ENCODE results near the gene IL25. TPM values are rescaled to one million over a fixed set of nuclear protein-coding genes. Genes with fewer than 3 reads are reported as not detected.
A peak's percentile ranks its signal among the peaks of the same experiment; 100 is the strongest.
"Not testable (repeated sequence)": the region's sequence is repeated elsewhere in the genome, so short reads cannot be mapped to it uniquely, and the experiment has no call there.

IL25 gene
- total RNA-seq, 1 donor from 2014 or later, result not detected

GRCh38 chr14:23375527-23376251 lies 3.1 kb downstream of the IL25 start:
- DNase-seq (ENCODE audit: low read depth), result no peak

GRCh38 chr14:23376482-23377197 lies 4.0 kb downstream of the IL25 start, which contains the start of gene CMTM5:
Gene CMTM5, plus strand, starts transcription at chr14:23377046. Its CDS starts 206 bp downstream, at chr14:23377252.
- no peak for DNase-seq (ENCODE audit: low read depth)

GRCh38 chr14:23377198-23377550 lies 4.6 kb downstream of the IL25 start:
- no peak for DNase-seq (ENCODE audit: low read depth)

GRCh38 chr14:23377573-23378563 lies 5.3 kb downstream of the IL25 start:
- no peak for DNase-seq (ENCODE audit: low read depth)

- DNase-seq (ENCODE audit: low read depth), result no peak
Observed at GRCh38 chr14:23378612-23379220, 6.1 kb downstream of the IL25 start.

GRCh38 chr14:23379366-23380196 lies 7.0 kb downstream of the IL25 start:
- peak; percentile 18 for DNase-seq (ENCODE audit: low read depth)

GRCh38 chr14:23380197-23380914 lies 7.7 kb downstream of the IL25 start:
- no peak for DNase-seq (ENCODE audit: low read depth)

- no peak for DNase-seq (ENCODE audit: low read depth)
Observed at GRCh38 chr14:23380976-23381375, 8.4 kb downstream of the IL25 start.

- DNase-seq (ENCODE audit: low read depth), result no peak
Observed at GRCh38 chr14:23381871-23382270, 9.3 kb downstream of the IL25 start.

- DNase-seq (ENCODE audit: low read depth), result no peak
Observed at GRCh38 chr14:23382276-23382675, 9.7 kb downstream of the IL25 start.

- DNase-seq (ENCODE audit: low read depth), result no peak
Observed at GRCh38 chr14:23382731-23383440, 10.3 kb downstream of the IL25 start.

- no peak for DNase-seq (ENCODE audit: low read depth)
Observed at GRCh38 chr14:23384364-23385080, 11.9 kb downstream of the IL25 start.

- no peak for DNase-seq (ENCODE audit: low read depth)
Observed at GRCh38 chr14:23385244-23385641, 12.6 kb downstream of the IL25 start.

- DNase-seq (ENCODE audit: low read depth), result no peak
Observed at GRCh38 chr14:23385642-23386265, 13.1 kb downstream of the IL25 start.

- not testable (repeated sequence) for DNase-seq (ENCODE audit: low read depth)
Observed at GRCh38 chr14:23386266-23386657, 13.7 kb downstream of the IL25 start.

- DNase-seq (ENCODE audit: low read depth), result no peak
Observed at GRCh38 chr14:23386999-23387398, 14.4 kb downstream of the IL25 start.

GRCh38 chr14:23387916-23388882 lies 15.6 kb downstream of the IL25 start:
- no peak for DNase-seq (ENCODE audit: low read depth)
